ENCODE measurements around the gene ARID1B. TPM values are rescaled to one million over a fixed set of nuclear protein-coding genes. Genes with fewer than 3 reads are reported as not detected.

ARID1B gene
- total and polyA plus RNA-seq, 2 of the 4 experiments (the other 2 are of a cell fraction): 14.5 to 20.1 TPM

DNA sequence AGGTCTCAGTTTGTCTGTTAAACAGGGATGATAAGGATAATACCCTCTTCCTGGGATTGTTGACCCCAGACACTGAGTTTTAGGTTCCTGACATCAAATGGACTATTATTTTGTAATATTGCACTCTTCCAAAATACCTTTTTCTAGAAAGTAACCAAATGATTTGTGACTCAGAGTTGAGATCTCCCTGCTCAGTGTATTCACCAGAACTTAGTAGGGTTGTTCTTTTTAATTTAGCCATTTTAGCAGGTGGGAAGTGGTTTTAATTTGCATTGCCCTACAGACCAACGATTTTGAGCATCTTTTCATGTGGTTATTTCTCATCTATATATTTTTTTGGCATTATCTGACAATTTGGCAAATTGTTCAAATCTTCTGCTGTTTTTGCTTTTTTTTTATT lies 471.1 kb downstream of the ARID1B start:
- intact Hi-C loops (cut with micrococcal nuclease): no loop called here
- CTCF ChIA-PET: no interaction called here

More for the DNA sequence above, 471.1 kb downstream of the ARID1B start:
- no CpG with 5 or more reads among the region's 1 CpG for WGBS, 2 experiments (ENCODE audit: extremely low coverage in 2 of 2, insufficient read length in 1 of 2)
- H4K5ac ChIP-seq (ENCODE audit: low read depth, low read length): no peak overlapping the region
- TF ChIP-seq MXI1 (IDR thresholded peaks at IDR 0.05; ENCODE audit: borderline replicate concordance, low read depth, low read length) (no peak), RCOR1 (IDR thresholded peaks at IDR 0.05; ENCODE audit: insufficient replicate concordance, low read length) (no peak), NFE2L2 (IDR thresholded peaks at IDR 0.05; ENCODE audit: low read depth, low read length) (no peak), CEBPB (IDR thresholded peaks at IDR 0.05; ENCODE audit: low read depth, low read length) (no peak), MAFK (IDR thresholded peaks at IDR 0.05; ENCODE audit: low read depth, low read length) (no peak), FOS (IDR thresholded peaks at IDR 0.05; ENCODE audit: low read depth, low read length) (no peak), MAZ (IDR thresholded peaks at IDR 0.05; ENCODE audit: borderline replicate concordance, low read depth, low read length) (no peak), POLR2A (IDR thresholded peaks at IDR 0.05; ENCODE audit: low read depth, low read length) (no peak), RFX5 (IDR thresholded peaks at IDR 0.05; ENCODE audit: low read depth, low read length) (no peak), BHLHE40 (IDR thresholded peaks at IDR 0.05; ENCODE audit: low read depth, low read length) (no peak), SMC3 (IDR thresholded peaks at IDR 0.05; ENCODE audit: low read depth, low read length) (no peak), RAD21 (IDR thresholded peaks at IDR 0.05; ENCODE audit: low read length) (no peak), CHD1 (IDR thresholded peaks at IDR 0.05; ENCODE audit: low read depth, low read length) (no peak)
- TF ChIP-seq, protein P1, sequence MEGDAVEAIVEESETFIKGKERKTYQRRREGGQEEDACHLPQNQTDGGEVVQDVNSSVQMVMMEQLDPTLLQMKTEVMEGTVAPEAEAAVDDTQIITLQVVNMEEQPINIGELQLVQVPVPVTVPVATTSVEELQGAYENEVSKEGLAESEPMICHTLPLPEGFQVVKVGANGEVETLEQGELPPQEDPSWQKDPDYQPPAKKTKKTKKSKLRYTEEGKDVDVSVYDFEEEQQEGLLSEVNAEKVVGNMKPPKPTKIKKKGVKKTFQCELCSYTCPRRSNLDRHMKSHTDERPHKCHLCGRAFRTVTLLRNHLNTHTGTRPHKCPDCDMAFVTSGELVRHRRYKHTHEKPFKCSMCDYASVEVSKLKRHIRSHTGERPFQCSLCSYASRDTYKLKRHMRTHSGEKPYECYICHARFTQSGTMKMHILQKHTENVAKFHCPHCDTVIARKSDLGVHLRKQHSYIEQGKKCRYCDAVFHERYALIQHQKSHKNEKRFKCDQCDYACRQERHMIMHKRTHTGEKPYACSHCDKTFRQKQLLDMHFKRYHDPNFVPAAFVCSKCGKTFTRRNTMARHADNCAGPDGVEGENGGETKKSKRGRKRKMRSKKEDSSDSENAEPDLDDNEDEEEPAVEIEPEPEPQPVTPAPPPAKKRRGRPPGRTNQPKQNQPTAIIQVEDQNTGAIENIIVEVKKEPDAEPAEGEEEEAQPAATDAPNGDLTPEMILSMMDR (conservative IDR thresholded peaks at IDR 0.05; ENCODE audit: low read depth, low read length): no peak
- TF ChIP-seq, protein P2, sequence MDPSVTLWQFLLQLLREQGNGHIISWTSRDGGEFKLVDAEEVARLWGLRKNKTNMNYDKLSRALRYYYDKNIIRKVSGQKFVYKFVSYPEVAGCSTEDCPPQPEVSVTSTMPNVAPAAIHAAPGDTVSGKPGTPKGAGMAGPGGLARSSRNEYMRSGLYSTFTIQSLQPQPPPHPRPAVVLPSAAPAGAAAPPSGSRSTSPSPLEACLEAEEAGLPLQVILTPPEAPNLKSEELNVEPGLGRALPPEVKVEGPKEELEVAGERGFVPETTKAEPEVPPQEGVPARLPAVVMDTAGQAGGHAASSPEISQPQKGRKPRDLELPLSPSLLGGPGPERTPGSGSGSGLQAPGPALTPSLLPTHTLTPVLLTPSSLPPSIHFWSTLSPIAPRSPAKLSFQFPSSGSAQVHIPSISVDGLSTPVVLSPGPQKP (IDR thresholded peaks at IDR 0.05; ENCODE audit: borderline replicate concordance, low read depth, low read length): no peak
- TF ChIP-seq, protein P3, sequence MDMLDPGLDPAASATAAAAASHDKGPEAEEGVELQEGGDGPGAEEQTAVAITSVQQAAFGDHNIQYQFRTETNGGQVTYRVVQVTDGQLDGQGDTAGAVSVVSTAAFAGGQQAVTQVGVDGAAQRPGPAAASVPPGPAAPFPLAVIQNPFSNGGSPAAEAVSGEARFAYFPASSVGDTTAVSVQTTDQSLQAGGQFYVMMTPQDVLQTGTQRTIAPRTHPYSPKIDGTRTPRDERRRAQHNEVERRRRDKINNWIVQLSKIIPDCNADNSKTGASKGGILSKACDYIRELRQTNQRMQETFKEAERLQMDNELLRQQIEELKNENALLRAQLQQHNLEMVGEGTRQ (IDR thresholded peaks at IDR 0.05; ENCODE audit: low read depth, low read length): no peak
- no peaks in the 10 kb centered on the region for H3K79me1 ChIP-seq (ENCODE audit: low read depth in 1 of 2, low read length in 2 of 2)
- no peak overlapping the region for H2AK9ac ChIP-seq (replicated peaks; ENCODE audit: low read depth, low read length, poor library complexity)
- no peak overlapping the region for H2BK20ac ChIP-seq (ENCODE audit: low read depth, low read length)
- H2BK5ac ChIP-seq (ENCODE audit: low read depth, low read length, poor library complexity, severe bottlenecking): no peak overlapping the region
- no peak overlapping the region for H3K27ac ChIP-seq (ENCODE audit: insufficient read depth, low read length)
- DNase-seq (no peak), ATAC-seq (ENCODE audit: low read depth) (no peak)
- dilution Hi-C loops (cut with HindIII; ENCODE audit: low sequenced_read_pairs, unreplicated experiment): no loop called here
- no peak overlapping the region for H2AK5ac ChIP-seq (ENCODE audit: low read depth, low read length)
- no peak overlapping the region for H3K4me3 ChIP-seq (ENCODE audit: insufficient read depth, low read depth, low read length)
- H4K8ac ChIP-seq (ENCODE audit: low read depth in 2 of 2, low read length in 2 of 2): no peak overlapping the region
- no peak overlapping the region for H3K4ac ChIP-seq (ENCODE audit: low read depth, low read length)
- H3K23ac ChIP-seq (ENCODE audit: low read depth, low read length): no peak overlapping the region
- no TSS peak for BruUV-seq (replicated peaks)
- no peak overlapping the region for H3K56ac ChIP-seq (ENCODE audit: extremely low read depth, insufficient read depth, low read length)
- H3K4me2 ChIP-seq (ENCODE audit: low read depth, low read length): no peak overlapping the region
- no peaks in the 10 kb centered on the region for H3K9me1 ChIP-seq (ENCODE audit: insufficient read depth, low read length)
- in situ Hi-C loops (cut with MboI; ENCODE audit: low sequenced_read_pairs): no loop called here
- no peaks in the 10 kb centered on the region for H3K4me1 ChIP-seq (ENCODE audit: control insufficient read depth, insufficient read depth, low read length)
- POLR2A ChIA-PET (ENCODE audit: unreplicated experiment): no interaction called here
- H4K91ac ChIP-seq (ENCODE audit: insufficient read depth, low read depth, low read length): no peak overlapping the region
- H3K9ac ChIP-seq (ENCODE audit: low read depth, low read length): no peak overlapping the region
- H3K27me3 ChIP-seq (ENCODE audit: control insufficient read depth, insufficient read depth, low read length): peaks cover 36% of the 10 kb centered on the region
- no peak overlapping the region for H2AFZ ChIP-seq (replicated peaks; ENCODE audit: low read length, poor library complexity)
- H2BK120ac ChIP-seq (ENCODE audit: low read depth, low read length): no peak overlapping the region
- H3K18ac ChIP-seq (ENCODE audit: low read depth, low read length): no peak overlapping the region
- no peaks in the 10 kb centered on the region for H4K20me1 ChIP-seq (ENCODE audit: insufficient read depth, low read length)
- H3K9me3 ChIP-seq (ENCODE audit: control insufficient read depth, insufficient read depth, low read length): peaks cover 9% of the 10 kb centered on the region
- no peaks in the 10 kb centered on the region for H3K36me3 ChIP-seq (ENCODE audit: control insufficient read depth, insufficient read depth, low read length)
- no peak overlapping the region for H3K14ac ChIP-seq (replicated peaks; ENCODE audit: low read depth, low read length)
- no peak overlapping the region for H2BK15ac ChIP-seq (ENCODE audit: low read depth, low read length)

Measured in IMR-90 (cell line).